Mammary epithelial cell (primary cell): ENCODE results near the gene CEP72.

ENCODE experiments used
- EZH2 ChIP-seq: IDR thresholded peaks from 2 replicates; pipeline ENCODE4 v1.6.1; 2012; ENCODE audit warnings: low read length, inconsistent platforms, borderline replicate concordance
- TF ChIP-seq, protein P1 (sequence below), 2 donors: IDR thresholded peaks in 1 of 2; conservative IDR thresholded peaks in 1 of 2; 2 replicates each; pipeline ENCODE4 v1.5.1; 2011 to 2012; ENCODE audit warnings: inconsistent platforms in 2 of 2, low read length in 2 of 2, mild to moderate bottlenecking in 2 of 2, control low read depth in 1 of 2, low read depth in 1 of 2; ENCODE audit not compliant: insufficient read depth in 1 of 2; ENCODE audit errors: extremely low read depth in 1 of 2

DNA sequence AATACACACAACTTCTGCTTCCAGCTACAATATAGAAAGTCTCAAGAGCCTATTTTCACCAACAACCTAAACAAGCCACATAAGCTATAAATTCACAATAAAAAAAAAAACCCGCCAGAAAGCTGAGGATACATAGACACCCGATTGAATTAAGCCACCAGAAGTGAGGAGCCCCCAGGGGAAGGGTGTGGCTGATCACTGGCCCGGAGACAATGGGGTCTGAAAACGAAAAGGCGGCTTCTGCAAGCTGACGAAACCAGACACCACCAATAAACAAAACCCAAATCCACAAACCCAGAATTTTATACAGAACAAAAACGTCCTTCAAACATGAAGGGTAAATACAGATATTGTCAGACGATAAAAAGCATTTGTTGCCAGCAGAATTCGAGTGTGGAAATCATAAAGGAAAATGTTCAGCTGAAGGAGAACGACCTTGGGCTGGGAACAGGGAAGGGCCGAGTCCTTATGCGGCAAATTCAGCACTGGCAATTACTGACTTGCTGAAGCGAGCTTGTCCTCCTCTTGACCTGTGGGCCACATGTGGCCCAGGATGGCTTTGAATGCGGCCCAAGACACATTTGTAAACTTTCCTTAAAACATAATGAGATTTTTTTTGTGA, 39.6 kb upstream of the CEP72 start:
- TF ChIP-seq, protein P1, sequence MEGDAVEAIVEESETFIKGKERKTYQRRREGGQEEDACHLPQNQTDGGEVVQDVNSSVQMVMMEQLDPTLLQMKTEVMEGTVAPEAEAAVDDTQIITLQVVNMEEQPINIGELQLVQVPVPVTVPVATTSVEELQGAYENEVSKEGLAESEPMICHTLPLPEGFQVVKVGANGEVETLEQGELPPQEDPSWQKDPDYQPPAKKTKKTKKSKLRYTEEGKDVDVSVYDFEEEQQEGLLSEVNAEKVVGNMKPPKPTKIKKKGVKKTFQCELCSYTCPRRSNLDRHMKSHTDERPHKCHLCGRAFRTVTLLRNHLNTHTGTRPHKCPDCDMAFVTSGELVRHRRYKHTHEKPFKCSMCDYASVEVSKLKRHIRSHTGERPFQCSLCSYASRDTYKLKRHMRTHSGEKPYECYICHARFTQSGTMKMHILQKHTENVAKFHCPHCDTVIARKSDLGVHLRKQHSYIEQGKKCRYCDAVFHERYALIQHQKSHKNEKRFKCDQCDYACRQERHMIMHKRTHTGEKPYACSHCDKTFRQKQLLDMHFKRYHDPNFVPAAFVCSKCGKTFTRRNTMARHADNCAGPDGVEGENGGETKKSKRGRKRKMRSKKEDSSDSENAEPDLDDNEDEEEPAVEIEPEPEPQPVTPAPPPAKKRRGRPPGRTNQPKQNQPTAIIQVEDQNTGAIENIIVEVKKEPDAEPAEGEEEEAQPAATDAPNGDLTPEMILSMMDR (conservative IDR thresholded peaks at IDR 0.05 in 1 of 2, IDR thresholded peaks at IDR 0.05 in 1 of 2; ENCODE audit: extremely low read depth in 1 of 2, insufficient read depth in 1 of 2, low read depth in 1 of 2, low read length in 2 of 2): no peak
- no peak for TF ChIP-seq EZH2
